OCI-LY1 (cell line): ENCODE measurements around the gene TEAD1.

Source experiments
- H2AFZ ChIP-seq: fragments of 200-600 bp; sonication (generic), shearing (Covaris generic); 2 replicates; pipeline ENCODE4 v1.6.0; 2014; ENCODE audit warnings: antibody characterized with exemption, mild to moderate bottlenecking, low read length
- H3F3A ChIP-seq: fragments of 200-600 bp; sonication (generic), shearing (Covaris generic); 2 replicates; pipeline ENCODE4 v1.6.0; 2014; ENCODE audit warnings: mild to moderate bottlenecking, antibody characterized with exemption, low read length, moderate library complexity; ENCODE audit not compliant: insufficient read depth
- H3K27ac ChIP-seq: fragments of 200-600 bp; sonication (generic); 2 replicates; pipeline ENCODE4 v1.5.1; 2014; ENCODE audit warnings: low read length, mixed run types, mild to moderate bottlenecking, low read depth; ENCODE audit not compliant: poor library complexity, severe bottlenecking
- H3K27me3 ChIP-seq: fragments of 200-600 bp; sonication (generic); 2 replicates; pipeline ENCODE4 v1.6.0; 2014; ENCODE audit warnings: antibody characterized with exemption, mild to moderate bottlenecking, low read length, moderate library complexity; ENCODE audit not compliant: insufficient read depth
- H3K36me3 ChIP-seq: fragments of 200-600 bp; sonication (generic); 2 replicates; pipeline ENCODE4 v1.6.1; 2014; ENCODE audit warnings: mild to moderate bottlenecking, antibody characterized with exemption, low read length, moderate library complexity, mixed read lengths; ENCODE audit not compliant: insufficient read depth
- H3K4me1 ChIP-seq: fragments of 200-600 bp; sonication (generic); 2 replicates; pipeline ENCODE4 v1.5.1; 2014; ENCODE audit warnings: mild to moderate bottlenecking, low read length, moderate library complexity; ENCODE audit not compliant: insufficient read depth, severe bottlenecking
- H3K4me2 ChIP-seq: fragments of 200-600 bp; sonication (generic), shearing (Covaris generic); 2 replicates; pipeline ENCODE4 v1.6.1; 2014; ENCODE audit warnings: low read length
- H3K4me3 ChIP-seq: fragments of 200-600 bp; sonication (generic); 2 replicates; pipeline ENCODE4 v1.5.1; 2014; ENCODE audit warnings: low read length, low read depth, mild to moderate bottlenecking, mixed read lengths; ENCODE audit not compliant: poor library complexity, severe bottlenecking
- H3K79me2 ChIP-seq: fragments of 200-600 bp; shearing (Covaris generic); 2 replicates; pipeline ENCODE4 v1.6.1; 2016; ENCODE audit warnings: mixed run types, low read length, mixed read lengths; ENCODE audit not compliant: insufficient read depth
- H3K9ac ChIP-seq: fragments of 200-600 bp; sonication (generic), shearing (Covaris generic); 2 replicates; pipeline ENCODE4 v1.6.1; 2014; ENCODE audit warnings: mild to moderate bottlenecking, low read length, mixed read lengths
- H3K9me2 ChIP-seq: fragments of 200-600 bp; sonication (generic), shearing (Covaris generic); 2 replicates; pipeline ENCODE4 v1.6.1; 2014; ENCODE audit warnings: low read depth, mild to moderate bottlenecking, low read length, mixed read lengths
- H3K9me3 ChIP-seq: fragments of 200-600 bp; shearing (Covaris generic); 2 replicates; pipeline ENCODE4 v1.6.1; 2014; ENCODE audit warnings: low read length, mixed read lengths
- H4K20me1 ChIP-seq: fragments of 200-600 bp; sonication (generic), shearing (Covaris generic); 2 replicates; pipeline ENCODE4 v1.6.0; 2016; ENCODE audit warnings: mild to moderate bottlenecking, low read length; ENCODE audit not compliant: insufficient read depth
- CTCF ChIP-seq: fragments of 200-600 bp; sonication (generic), shearing (Covaris generic); IDR thresholded peaks from 2 replicates; pipeline ENCODE4 v1.5.1; 2017; ENCODE audit warnings: mild to moderate bottlenecking, antibody characterized with exemption, low read length, moderate library complexity, mixed read lengths
- EZH2 ChIP-seq: fragments of 200-600 bp; sonication (generic), shearing (Covaris generic); IDR thresholded peaks from 2 replicates; pipeline ENCODE4 v1.8.0; 2017; ENCODE audit warnings: borderline replicate concordance, mixed run types, mild to moderate bottlenecking, antibody characterized with exemption, low read length, moderate library complexity, mixed read lengths

The TEAD1 gene

GRCh38 chr11:12801976-12802375 lies 127.8 kb downstream of the TEAD1 start:
- H4K20me1 ChIP-seq = no peaks in the 10 kb centered on the region
- H3K4me3 ChIP-seq = no peak overlapping the region

GRCh38 chr11:12802418-12803085 lies 128.3 kb downstream of the TEAD1 start:
- no peak overlapping the region for H3K4me3 ChIP-seq
- H3K4me2 ChIP-seq = no peak overlapping the region
- no peak for TF ChIP-seq CTCF
- TF ChIP-seq EZH2 = no peak
- H4K20me1 ChIP-seq = no peaks in the 10 kb centered on the region
- H3K9ac ChIP-seq = no peak overlapping the region
- H3K9me2 ChIP-seq = no peaks in the 10 kb centered on the region
- no peaks in the 10 kb centered on the region for H3K36me3 ChIP-seq
- no peaks in the 10 kb centered on the region for H3F3A ChIP-seq
- no peaks in the 10 kb centered on the region for H3K4me1 ChIP-seq
- no peaks in the 10 kb centered on the region for H3K27me3 ChIP-seq
- no peak overlapping the region for H2AFZ ChIP-seq
- no peak overlapping the region for H3K27ac ChIP-seq
- H3K9me3 ChIP-seq = no peaks in the 10 kb centered on the region
- no peaks in the 10 kb centered on the region for H3K79me2 ChIP-seq

More at GRCh38 chr11:12801976-12802375, 127.8 kb downstream of the TEAD1 start:
- no peaks in the 10 kb centered on the region for H3F3A ChIP-seq
- H3K4me2 ChIP-seq = no peak overlapping the region
- no peak overlapping the region for H2AFZ ChIP-seq
- no peak overlapping the region for H3K9ac ChIP-seq
- H3K27me3 ChIP-seq = no peaks in the 10 kb centered on the region
- H3K27ac ChIP-seq = no peak overlapping the region
- H3K36me3 ChIP-seq = no peaks in the 10 kb centered on the region
- H3K9me3 ChIP-seq = no peaks in the 10 kb centered on the region
- H3K79me2 ChIP-seq = no peaks in the 10 kb centered on the region
- no peak for TF ChIP-seq CTCF
- no peak for TF ChIP-seq EZH2
- H3K4me1 ChIP-seq = no peaks in the 10 kb centered on the region
- H3K9me2 ChIP-seq = no peaks in the 10 kb centered on the region

- Histone ChIP-seq H3K36me3 (no peaks in the 10 kb centered on the region), H3K9me2 (no peaks in the 10 kb centered on the region), H3K4me2 (no peak overlapping the region), H3K9ac (no peak overlapping the region), H3F3A (no peaks in the 10 kb centered on the region), H2AFZ (no peak overlapping the region), H3K27ac (no peak overlapping the region), H3K9me3 (no peaks in the 10 kb centered on the region), H3K79me2 (no peaks in the 10 kb centered on the region), H3K27me3 (no peaks in the 10 kb centered on the region), H4K20me1 (no peaks in the 10 kb centered on the region), H3K4me1 (no peaks in the 10 kb centered on the region), H3K4me3 (no peak overlapping the region)
- TF ChIP-seq CTCF = no peak
Observed at GRCh38 chr11:12803086-12803826, 129.0 kb downstream of the TEAD1 start.
